Large intestine (tissue), 3 donors: ENCODE data around the gene PRPF18. TPM values are rescaled to one million over a fixed set of nuclear protein-coding genes. Genes with fewer than 3 reads are reported as not detected.

ENCODE experiments used
- DNase-seq, 2 donors: peaks; one replicate each; pipeline versions ENCODE4 v3.0.0 to v3.0.0-alpha.2; 2013
- H3K27ac ChIP-seq: one replicate; pipeline ENCODE4 v1.5.1; 2013; ENCODE audit warnings: low read length
- H3K27me3 ChIP-seq: 2 replicates; pipeline ENCODE4 v1.6.1; 2013; ENCODE audit warnings: low read length; ENCODE audit not compliant: control insufficient read depth, insufficient read depth
- H3K36me3 ChIP-seq: 2 replicates; pipeline ENCODE4 v1.6.1; 2013; ENCODE audit warnings: low read length; ENCODE audit not compliant: control insufficient read depth, insufficient read depth
- H3K4me1 ChIP-seq: one replicate; pipeline ENCODE4 v1.6.1; 2013; ENCODE audit warnings: low read length; ENCODE audit not compliant: control insufficient read depth, insufficient read depth
- H3K4me3 ChIP-seq: one replicate; pipeline ENCODE4 v1.5.1; 2013; ENCODE audit warnings: low read length
- H3K9me3 ChIP-seq: one replicate; pipeline ENCODE4 v1.6.1; 2013; ENCODE audit warnings: mild to moderate bottlenecking, low read depth, low read length, moderate library complexity; ENCODE audit not compliant: control insufficient read depth
- WGBS: methylation state at CpG from one replicate; pipeline ENCODE4 v1.1.5; 2013; ENCODE audit warnings: low lambda C conversion rate; ENCODE audit not compliant: insufficient coverage; 5-methylcytosine and 5-hydroxymethylcytosine counted together
- polyA plus RNA-seq: library from polyadenylated mRNA; unstranded; fragments of 120-200 nt; gene quantifications from one replicate; pipeline ENCODE4 v1.2.1, GENCODE V29; 2013

Gene PRPF18
- polyA plus RNA-seq, 1 donor = 21.0 TPM

DNA sequence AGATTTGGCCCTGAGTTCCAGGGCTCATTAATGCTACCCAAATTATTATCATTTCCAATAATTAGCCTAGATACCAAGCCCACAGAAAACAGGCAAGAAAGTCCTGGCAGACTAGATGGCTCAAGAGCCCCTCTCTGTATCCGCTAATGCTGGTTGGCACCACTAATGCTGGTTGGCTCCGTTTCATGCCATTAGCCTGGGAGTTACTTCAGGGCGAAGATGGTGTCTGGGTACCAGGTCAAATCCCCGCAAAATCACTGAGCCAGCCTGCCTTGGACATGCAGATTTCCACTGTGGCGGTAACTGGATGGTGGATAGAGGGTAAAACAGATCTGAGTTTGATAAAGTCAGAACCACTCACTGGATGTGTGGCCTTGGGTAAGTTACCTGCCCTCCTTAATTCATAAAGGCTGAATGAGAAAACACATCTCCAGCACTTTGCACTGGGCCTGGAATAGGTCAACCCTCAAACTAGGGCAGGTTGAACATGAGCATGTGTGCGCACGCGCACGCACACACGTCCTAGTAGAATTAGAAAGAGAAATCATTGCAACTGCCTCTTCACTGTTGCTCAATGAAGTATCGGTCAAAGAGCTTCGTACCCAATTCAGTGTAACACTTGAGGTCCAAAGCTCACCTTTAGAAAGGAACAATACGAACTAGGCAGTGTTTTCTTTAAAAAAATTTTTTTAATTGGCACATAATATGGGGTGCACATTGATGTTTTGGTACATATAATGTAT lies 91.5 kb downstream of the PRPF18 start:
- H3K4me1 ChIP-seq = peaks cover 2% of the 10 kb centered on the region
- no peak overlapping the region for H3K4me3 ChIP-seq
- DNase-seq = peak; percentile 53 to 72
- peaks cover 16% of the 10 kb centered on the region for H3K36me3 ChIP-seq
- H3K9me3 ChIP-seq = no peaks in the 10 kb centered on the region
- H3K27ac ChIP-seq = peak overlapping the region; percentile 54
- WGBS = no CpG with 5 or more reads among the region's 13 CpGs
- H3K27me3 ChIP-seq = no peaks in the 10 kb centered on the region

Other genes with a start within 250 kb of the PRPF18 start
- gene SEPHS1, start 238.7 kb upstream of the PRPF18 start, polyA plus RNA-seq = 51.3 TPM
- 7.7 TPM for gene BEND7, start 58.0 kb upstream of the PRPF18 start, polyA plus RNA-seq